ENCODE measurements around the gene SMURF1. TPM values are rescaled to one million over a fixed set of nuclear protein-coding genes. Genes with fewer than 3 reads are reported as not detected.

SMURF1 gene
- total and polyA plus RNA-seq, 2 of the 4 experiments (the other 2 are of a cell fraction): 13.4 to 20.3 TPM

DNA sequence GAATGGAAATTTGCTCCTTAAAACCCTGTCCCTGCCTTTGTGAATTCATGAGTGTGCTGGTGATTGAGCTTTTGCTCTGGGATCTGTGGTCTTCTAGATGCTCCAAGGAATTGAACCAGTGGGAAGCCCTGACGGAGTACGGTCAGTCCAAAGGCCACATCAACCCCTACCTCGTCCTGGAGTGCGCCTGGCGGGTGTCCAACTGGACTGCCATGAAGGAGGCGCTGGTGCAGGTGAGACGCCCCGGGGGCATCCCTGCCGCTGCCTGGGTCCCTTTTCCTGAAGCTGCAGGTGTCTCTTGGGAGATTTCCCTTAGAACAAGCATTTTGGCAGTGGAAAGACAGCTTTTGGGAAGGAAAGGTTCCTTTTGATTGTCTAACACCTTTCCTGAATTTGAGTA lies 165.2 kb downstream of the SMURF1 start:
- dilution Hi-C loops (cut with HindIII; ENCODE audit: low sequenced_read_pairs, unreplicated experiment) (no loop called here), in situ Hi-C loops (cut with MboI; ENCODE audit: low sequenced_read_pairs) (loop anchor here (5.0 kb wide), 1 partner anchor 46 kb away; no protein-coding TSS in a partner anchor), intact Hi-C loops (cut with micrococcal nuclease) (no loop called here)
- Histone ChIP-seq H4K8ac (ENCODE audit: low read depth in 2 of 2, low read length in 2 of 2) (no peak overlapping the region), H2BK20ac (ENCODE audit: low read depth, low read length) (no peak overlapping the region), H2AK9ac (replicated peaks; ENCODE audit: low read depth, low read length, poor library complexity) (no peak overlapping the region), H3K27me3 (ENCODE audit: control insufficient read depth, insufficient read depth, low read length) (no peaks in the 10 kb centered on the region), H3K27ac (ENCODE audit: insufficient read depth, low read length) (no peak overlapping the region), H4K5ac (ENCODE audit: low read depth, low read length) (no peak overlapping the region), H3K4me1 (ENCODE audit: control insufficient read depth, insufficient read depth, low read length) (no peaks in the 10 kb centered on the region), H2BK120ac (ENCODE audit: low read depth, low read length) (no peak overlapping the region), H3K4ac (ENCODE audit: low read depth, low read length) (no peak overlapping the region), H3K14ac (replicated peaks; ENCODE audit: low read depth, low read length) (no peak overlapping the region), H3K36me3 (ENCODE audit: control insufficient read depth, insufficient read depth, low read length) (peaks cover 74% of the 10 kb centered on the region), H4K91ac (ENCODE audit: insufficient read depth, low read depth, low read length) (no peak overlapping the region), H3K9me1 (ENCODE audit: insufficient read depth, low read length) (no peaks in the 10 kb centered on the region; the same call in 1 of the 2 replicates), H3K56ac (ENCODE audit: extremely low read depth, insufficient read depth, low read length) (no peak overlapping the region), H3K23ac (ENCODE audit: low read depth, low read length) (no peak overlapping the region), H2BK15ac (ENCODE audit: low read depth, low read length) (no peak overlapping the region), H2AK5ac (ENCODE audit: low read depth, low read length) (no peak overlapping the region), H3K4me3 (ENCODE audit: insufficient read depth, low read depth, low read length) (no peak overlapping the region), H3K79me1 (ENCODE audit: low read depth in 1 of 2, low read length in 2 of 2) (no peaks in the 10 kb centered on the region; a peak in 2 of 4 replicates), H3K9ac (ENCODE audit: low read depth, low read length) (no peak overlapping the region), H2AFZ (replicated peaks; ENCODE audit: low read length, poor library complexity) (no peak overlapping the region), H3K18ac (ENCODE audit: low read depth, low read length) (no peak overlapping the region), H3K9me3 (ENCODE audit: control insufficient read depth, insufficient read depth, low read length) (no peaks in the 10 kb centered on the region), H3K4me2 (ENCODE audit: low read depth, low read length) (no peak overlapping the region), H2BK5ac (ENCODE audit: low read depth, low read length, poor library complexity, severe bottlenecking) (no peak overlapping the region), H4K20me1 (ENCODE audit: insufficient read depth, low read length) (no peaks in the 10 kb centered on the region)
- ChIA-PET POLR2A (ENCODE audit: unreplicated experiment) (no interaction called here), CTCF (no interaction called here)
- TF ChIP-seq CHD1 (IDR thresholded peaks at IDR 0.05; ENCODE audit: low read depth, low read length): no peak
- TF ChIP-seq RFX5 (IDR thresholded peaks at IDR 0.05; ENCODE audit: low read depth, low read length): no peak
- TF ChIP-seq SMC3 (IDR thresholded peaks at IDR 0.05; ENCODE audit: low read depth, low read length): no peak
- TF ChIP-seq RAD21 (IDR thresholded peaks at IDR 0.05; ENCODE audit: low read length): no peak
- TF ChIP-seq FOS (IDR thresholded peaks at IDR 0.05; ENCODE audit: low read depth, low read length): no peak
- TF ChIP-seq CEBPB (IDR thresholded peaks at IDR 0.05; ENCODE audit: low read depth, low read length): no peak
- TF ChIP-seq, protein P1, sequence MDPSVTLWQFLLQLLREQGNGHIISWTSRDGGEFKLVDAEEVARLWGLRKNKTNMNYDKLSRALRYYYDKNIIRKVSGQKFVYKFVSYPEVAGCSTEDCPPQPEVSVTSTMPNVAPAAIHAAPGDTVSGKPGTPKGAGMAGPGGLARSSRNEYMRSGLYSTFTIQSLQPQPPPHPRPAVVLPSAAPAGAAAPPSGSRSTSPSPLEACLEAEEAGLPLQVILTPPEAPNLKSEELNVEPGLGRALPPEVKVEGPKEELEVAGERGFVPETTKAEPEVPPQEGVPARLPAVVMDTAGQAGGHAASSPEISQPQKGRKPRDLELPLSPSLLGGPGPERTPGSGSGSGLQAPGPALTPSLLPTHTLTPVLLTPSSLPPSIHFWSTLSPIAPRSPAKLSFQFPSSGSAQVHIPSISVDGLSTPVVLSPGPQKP (IDR thresholded peaks at IDR 0.05; ENCODE audit: borderline replicate concordance, low read depth, low read length): no peak
- no peak for TF ChIP-seq CTCF (conservative IDR thresholded peaks at IDR 0.05; ENCODE audit: low read depth, low read length)
- no peak for TF ChIP-seq NFE2L2 (IDR thresholded peaks at IDR 0.05; ENCODE audit: low read depth, low read length)
- TF ChIP-seq, protein P2, sequence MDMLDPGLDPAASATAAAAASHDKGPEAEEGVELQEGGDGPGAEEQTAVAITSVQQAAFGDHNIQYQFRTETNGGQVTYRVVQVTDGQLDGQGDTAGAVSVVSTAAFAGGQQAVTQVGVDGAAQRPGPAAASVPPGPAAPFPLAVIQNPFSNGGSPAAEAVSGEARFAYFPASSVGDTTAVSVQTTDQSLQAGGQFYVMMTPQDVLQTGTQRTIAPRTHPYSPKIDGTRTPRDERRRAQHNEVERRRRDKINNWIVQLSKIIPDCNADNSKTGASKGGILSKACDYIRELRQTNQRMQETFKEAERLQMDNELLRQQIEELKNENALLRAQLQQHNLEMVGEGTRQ (IDR thresholded peaks at IDR 0.05; ENCODE audit: low read depth, low read length): no peak
- no TSS peak for BruUV-seq (replicated peaks)
- no peak for ATAC-seq (ENCODE audit: low read depth)
- WGBS, 2 experiments (ENCODE audit: extremely low coverage in 2 of 2, insufficient read length in 1 of 2): no CpG with 5 or more reads among the region's 9 CpGs
- DNase-seq: no peak
